CD14-positive monocyte (primary cell): Measurements from ENCODE around the gene UGT1A6. TPM values are rescaled to one million over a fixed set of nuclear protein-coding genes. Genes with fewer than 3 reads are reported as not detected.

Experiments used
- DNase-seq, 3 donors: peaks; one replicate each; pipeline ENCODE4 v3.0.0-alpha.2; 2011 to 2022
- H2AFZ ChIP-seq: 2 replicates; pipeline ENCODE4 v1.6.0; 2012; ENCODE audit warnings: mild to moderate bottlenecking, low read depth, low read length, inconsistent platforms; ENCODE audit not compliant: insufficient read depth, poor library complexity, severe bottlenecking
- H3K27ac ChIP-seq, 2 donors: 1 replicate in 1 of 2; 2 replicates in 1 of 2; pipeline ENCODE4 v1.5.1; 2012 to 2013; ENCODE audit warnings: low read length in 2 of 2, control low read depth in 1 of 2, inconsistent platforms in 1 of 2, low read depth in 1 of 2, mild to moderate bottlenecking in 1 of 2
- H3K27me3 ChIP-seq, 2 donors: one replicate each; pipeline versions ENCODE4 v1.6.0 to v1.6.1; 2011 to 2013; ENCODE audit warnings: low read length in 2 of 2; ENCODE audit not compliant: control insufficient read depth in 2 of 2, insufficient read depth in 2 of 2
- H3K36me3 ChIP-seq, 2 donors: replicated peaks in 1 of 2; 1 replicate in 1 of 2; 2 replicates in 1 of 2; pipeline versions ENCODE4 v1.5.1 to v1.6.1; 2012 to 2013; ENCODE audit warnings: low read length in 2 of 2, control low read depth in 1 of 2, inconsistent platforms in 1 of 2, mild to moderate bottlenecking in 1 of 2; ENCODE audit not compliant: insufficient read depth in 2 of 2, control insufficient read depth in 1 of 2
- H3K4me1 ChIP-seq, 2 donors: 1 replicate in 1 of 2; 2 replicates in 1 of 2; pipeline versions ENCODE4 v1.5.1 to v1.6.1; 2012 to 2013; ENCODE audit warnings: low read length in 2 of 2, control low read depth in 1 of 2, inconsistent platforms in 1 of 2, mild to moderate bottlenecking in 1 of 2, moderate library complexity in 1 of 2; ENCODE audit not compliant: insufficient read depth in 2 of 2, control insufficient read depth in 1 of 2
- H3K4me2 ChIP-seq: replicated peaks from 2 replicates; pipeline ENCODE3; 2012; ENCODE audit warnings: low read length, moderate library complexity, mild to moderate bottlenecking; ENCODE audit not compliant: poor library complexity, severe bottlenecking; ENCODE audit errors: extremely low read depth
- H3K4me3 ChIP-seq, 3 experiments: fragments of 200-600 bp in 1 of 3; sonication (generic) in 1 of 3; replicated peaks in 1 of 3; 1 replicate in 2 of 3; 2 replicates in 1 of 3; pipeline ENCODE4 v1.5.1; 2011 to 2013; ENCODE audit warnings: low read length in 3 of 3, mild to moderate bottlenecking in 3 of 3, control low read depth in 2 of 3, low read depth in 2 of 3, inconsistent platforms in 1 of 3, moderate library complexity in 1 of 3
- H3K79me2 ChIP-seq: 2 replicates; pipeline ENCODE4 v1.6.0; 2012; ENCODE audit warnings: mild to moderate bottlenecking, control low read depth, inconsistent platforms, low read length, moderate library complexity; ENCODE audit not compliant: insufficient read depth
- H3K9ac ChIP-seq: 2 replicates; pipeline ENCODE4 v1.6.0; 2017; ENCODE audit warnings: low read length, mild to moderate bottlenecking; ENCODE audit not compliant: insufficient read depth, poor library complexity, severe bottlenecking
- H3K9me3 ChIP-seq, 2 donors: replicated peaks in 1 of 2; 1 replicate in 1 of 2; 2 replicates in 1 of 2; pipeline versions ENCODE4 v1.5.1 to v1.6.1; 2012 to 2013; ENCODE audit warnings: low read length in 2 of 2, control low read depth in 1 of 2; ENCODE audit not compliant: control insufficient read depth in 1 of 2, insufficient read depth in 1 of 2
- H4K20me1 ChIP-seq: 2 replicates; pipeline ENCODE4 v1.6.0; 2012; ENCODE audit warnings: mild to moderate bottlenecking, low read length, control low read depth, moderate library complexity; ENCODE audit not compliant: insufficient read depth
- H3K27ac Mint-ChIP-seq, 7 donors: one replicate each; pipeline ENCODE4 v1.8.0; 2020; ENCODE audit warnings: mild to moderate bottlenecking in 7 of 7, mixed read lengths in 7 of 7, moderate library complexity in 6 of 7, inconsistent platforms in 2 of 7
- H3K27me3 Mint-ChIP-seq, 3 donors: one replicate each; pipeline ENCODE4 v1.8.0; 2021 to 2022; ENCODE audit warnings: low read depth in 3 of 3, mild to moderate bottlenecking in 3 of 3, mixed read lengths in 3 of 3, moderate library complexity in 3 of 3, inconsistent platforms in 1 of 3
- H3K36me3 Mint-ChIP-seq, 2 donors: one replicate each; pipeline ENCODE4 v1.8.0; 2020; ENCODE audit warnings: mixed read lengths in 2 of 2, inconsistent platforms in 1 of 2, mild to moderate bottlenecking in 1 of 2
- H3K4me1 Mint-ChIP-seq: one replicate; pipeline ENCODE4 v1.8.0; 2020; ENCODE audit warnings: mild to moderate bottlenecking, mixed read lengths
- H3K4me3 Mint-ChIP-seq, 2 donors: one replicate each; pipeline ENCODE4 v1.8.0; 2020; ENCODE audit warnings: mild to moderate bottlenecking in 2 of 2, mixed read lengths in 2 of 2, moderate library complexity in 1 of 2
- H3K9me3 Mint-ChIP-seq, 7 donors: one replicate each; pipeline ENCODE4 v1.8.0; 2020 to 2022; ENCODE audit warnings: mixed read lengths in 7 of 7, mild to moderate bottlenecking in 6 of 7, moderate library complexity in 6 of 7, inconsistent platforms in 2 of 7
- CTCF ChIP-seq: fragments of 200-600 bp; IDR thresholded peaks from one replicate; pipeline ENCODE4 v1.8.0; 2022; ENCODE audit warnings: antibody characterized with exemption, mild to moderate bottlenecking
- WGBS: methylation state at CpG from one replicate; pipeline ENCODE4 v1.1.5; 2013; ENCODE audit warnings: missing lambda C conversion rate; ENCODE audit not compliant: insufficient coverage; 5-methylcytosine and 5-hydroxymethylcytosine counted together
- intact Hi-C, 2 donors: fragments of 100-400 bp; cut with micrococcal nuclease; formaldehyde crosslinking; loops; one replicate each; pipeline versions ENCODE4 v1.15.0 to v1.15.1; 2023
- polyA plus RNA-seq, 3 donors: library from polyadenylated mRNA; depleted of rRNA in 1 of 3; unstranded in 2 of 3; stranded (reverse) in 1 of 3; fragments of 300-500 nt in 2 of 3; fragments of >200 nt in 1 of 3; fragmentation: Illumina TruSeq in 2 of 3; gene quantifications; 1 replicate in 2 of 3; 2 replicates in 1 of 3; pipeline ENCODE4 v1.2.3, GENCODE V29; 2012 to 2021

The UGT1A6 gene
- polyA plus RNA-seq, 3 donors, result not detected

- no peak for DNase-seq
- H3K79me2 ChIP-seq, result no peaks in the 10 kb centered on the region
- H3K9me3 ChIP-seq, result no peaks in the 10 kb centered on the region
- WGBS, result 77% methylated on average over 2 of the region's 3 CpGs
- no peaks in the 10 kb centered on the region for H3K36me3 ChIP-seq
- H3K27ac Mint-ChIP-seq, result no peak overlapping the region
- TF ChIP-seq CTCF, result no peak
- H3K27me3 ChIP-seq, result no peaks in the 10 kb centered on the region
- H3K4me2 ChIP-seq, result no peak overlapping the region
- peaks cover 2 to 6% (median 4%) of the 10 kb centered on the region in 3 donors for H3K27me3 Mint-ChIP-seq
- no peaks in the 10 kb centered on the region for H3K36me3 Mint-ChIP-seq
- H3K4me1 Mint-ChIP-seq, result no peaks in the 10 kb centered on the region
- H2AFZ ChIP-seq, result no peak overlapping the region
- no peaks in the 10 kb centered on the region for H3K4me1 ChIP-seq
- intact Hi-C loops, result no loop called here
- peaks cover 0 to 4% (median 1%) of the 10 kb centered on the region in 7 donors for H3K9me3 Mint-ChIP-seq
- H3K4me3 Mint-ChIP-seq, result no peak overlapping the region
- H4K20me1 ChIP-seq, result no peaks in the 10 kb centered on the region
- H3K4me3 ChIP-seq, result no peak overlapping the region
- H3K9ac ChIP-seq, result no peak overlapping the region
- no peak overlapping the region for H3K27ac ChIP-seq
These were observed 72.1 kb downstream of the UGT1A6 start for GRCh38 chr2:233764761-233765160.

GRCh38 chr2:233766416-233766815 lies 73.7 kb downstream of the UGT1A6 start:
- H3K4me2 ChIP-seq, result no peak overlapping the region
- H2AFZ ChIP-seq, result no peak overlapping the region
- no peaks in the 10 kb centered on the region for H4K20me1 ChIP-seq
- Mint-ChIP-seq H3K27ac (no peak overlapping the region), H3K9me3 (peaks cover 0 to 5% (median 1%) of the 10 kb centered on the region in 7 donors), H3K4me3 (no peak overlapping the region), H3K4me1 (no peaks in the 10 kb centered on the region), H3K27me3 (peaks cover 5 to 6% (median 6%) of the 10 kb centered on the region in 3 donors), H3K36me3 (no peaks in the 10 kb centered on the region)
- H3K9me3 ChIP-seq, result no peaks in the 10 kb centered on the region
- H3K79me2 ChIP-seq, result no peaks in the 10 kb centered on the region
- WGBS, result 80% methylated on average over 1 of the region's 4 CpGs
- no peak for TF ChIP-seq CTCF
- no peaks in the 10 kb centered on the region for H3K4me1 ChIP-seq
- intact Hi-C loops, result no loop called here
- no peak for DNase-seq
- H3K27ac ChIP-seq, result no peak overlapping the region
- H3K27me3 ChIP-seq, result no peaks in the 10 kb centered on the region
- no peak overlapping the region for H3K4me3 ChIP-seq
- no peak overlapping the region for H3K9ac ChIP-seq
- H3K36me3 ChIP-seq, result no peaks in the 10 kb centered on the region
